Measurements from ENCODE around the gene GNG12. TPM values are rescaled to one million over a fixed set of nuclear protein-coding genes. Genes with fewer than 3 reads are reported as not detected.

Gene GNG12
- total RNA-seq, 4 donors from 2014 or later, result 89.6 to 129 (median 90.9) TPM

GRCh38 chr1:67684526-67685066 lies 148.7 kb downstream of the GNG12 start:
- WGBS, result under 1% methylated on average over 20 of the region's 20 CpGs
- Histone ChIP-seq H3K4me1 (peaks cover 45% of the 10 kb centered on the region), H3K36me3 (peaks cover 18% of the 10 kb centered on the region), H3K27me3 (no peaks in the 10 kb centered on the region), H3K27ac (peak overlapping the region; percentile 30), H3K4me3 (peak overlapping the region; percentile 80), H3K9me3 (no peaks in the 10 kb centered on the region)
- TF ChIP-seq, protein P1, sequence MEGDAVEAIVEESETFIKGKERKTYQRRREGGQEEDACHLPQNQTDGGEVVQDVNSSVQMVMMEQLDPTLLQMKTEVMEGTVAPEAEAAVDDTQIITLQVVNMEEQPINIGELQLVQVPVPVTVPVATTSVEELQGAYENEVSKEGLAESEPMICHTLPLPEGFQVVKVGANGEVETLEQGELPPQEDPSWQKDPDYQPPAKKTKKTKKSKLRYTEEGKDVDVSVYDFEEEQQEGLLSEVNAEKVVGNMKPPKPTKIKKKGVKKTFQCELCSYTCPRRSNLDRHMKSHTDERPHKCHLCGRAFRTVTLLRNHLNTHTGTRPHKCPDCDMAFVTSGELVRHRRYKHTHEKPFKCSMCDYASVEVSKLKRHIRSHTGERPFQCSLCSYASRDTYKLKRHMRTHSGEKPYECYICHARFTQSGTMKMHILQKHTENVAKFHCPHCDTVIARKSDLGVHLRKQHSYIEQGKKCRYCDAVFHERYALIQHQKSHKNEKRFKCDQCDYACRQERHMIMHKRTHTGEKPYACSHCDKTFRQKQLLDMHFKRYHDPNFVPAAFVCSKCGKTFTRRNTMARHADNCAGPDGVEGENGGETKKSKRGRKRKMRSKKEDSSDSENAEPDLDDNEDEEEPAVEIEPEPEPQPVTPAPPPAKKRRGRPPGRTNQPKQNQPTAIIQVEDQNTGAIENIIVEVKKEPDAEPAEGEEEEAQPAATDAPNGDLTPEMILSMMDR (IDR thresholded peaks at IDR 0.05), result no peak
- TF ChIP-seq POLR2A (IDR thresholded peaks at IDR 0.05), result no peak
- no peak for DNase-seq (ENCODE audit: low spot score in 2 of 2)

- Histone ChIP-seq H3K4me1 (peaks cover 45% of the 10 kb centered on the region), H3K27me3 (no peaks in the 10 kb centered on the region), H3K36me3 (peaks cover 14% of the 10 kb centered on the region), H3K9me3 (no peaks in the 10 kb centered on the region), H3K27ac (peak overlapping the region; percentile 30), H3K4me3 (peak overlapping the region; percentile 80)
- no peak for DNase-seq (ENCODE audit: low spot score in 2 of 2)
- TF ChIP-seq POLR2AphosphoS5 (IDR thresholded peaks at IDR 0.05), result no peak
- TF ChIP-seq EP300 (IDR thresholded peaks at IDR 0.05), result no peak
- no peak for TF ChIP-seq POLR2A (IDR thresholded peaks at IDR 0.05)
- TF ChIP-seq, protein P1 (IDR thresholded peaks at IDR 0.05), result no peak
- 15% methylated on average over 8 of the region's 8 CpGs for WGBS
These were observed 149.3 kb downstream of the GNG12 start for GRCh38 chr1:67683766-67684525.

- no peak overlapping the region for H3K27ac ChIP-seq
- WGBS, result 23% methylated on average over 3 of the region's 3 CpGs
- DNase-seq (ENCODE audit: low spot score in 2 of 2), result no peak
- H3K36me3 ChIP-seq, result peaks cover 7% of the 10 kb centered on the region
- no peaks in the 10 kb centered on the region for H3K9me3 ChIP-seq
- H3K4me3 ChIP-seq, result no peak overlapping the region
- H3K4me1 ChIP-seq, result peaks cover 41% of the 10 kb centered on the region
- no peaks in the 10 kb centered on the region for H3K27me3 ChIP-seq
- TF ChIP-seq POLR2AphosphoS5 (IDR thresholded peaks at IDR 0.05), result peak in 1 of 3 donors; percentile 20
- TF ChIP-seq POLR2A (IDR thresholded peaks at IDR 0.05), result no peak
These were observed 150.0 kb downstream of the GNG12 start for GRCh38 chr1:67683316-67683715.

GRCh38 chr1:67682659-67683197 lies 150.5 kb downstream of the GNG12 start:
- no peak overlapping the region for H3K4me3 ChIP-seq
- peaks cover 37% of the 10 kb centered on the region for H3K4me1 ChIP-seq
- no peak overlapping the region for H3K27ac ChIP-seq
- no peak for DNase-seq (ENCODE audit: low spot score in 2 of 2)
- TF ChIP-seq EP300 (IDR thresholded peaks at IDR 0.05) (no peak), POLR2AphosphoS5 (IDR thresholded peaks at IDR 0.05) (no peak), POLR2A (IDR thresholded peaks at IDR 0.05) (no peak)
- TF ChIP-seq, protein P1 (IDR thresholded peaks at IDR 0.05), result no peak
- WGBS, result 46% methylated on average over 3 of the region's 3 CpGs
- H3K27me3 ChIP-seq, result no peaks in the 10 kb centered on the region
- H3K9me3 ChIP-seq, result no peaks in the 10 kb centered on the region
- H3K36me3 ChIP-seq, result peaks cover 2% of the 10 kb centered on the region

- H3K4me3 ChIP-seq, result no peak overlapping the region
- no peaks in the 10 kb centered on the region for H3K27me3 ChIP-seq
- no peak for DNase-seq (ENCODE audit: low spot score in 2 of 2)
- WGBS, result 95% methylated on average over 2 of the region's 2 CpGs
- no peak overlapping the region for H3K27ac ChIP-seq
- no peaks in the 10 kb centered on the region for H3K36me3 ChIP-seq
- H3K9me3 ChIP-seq, result no peaks in the 10 kb centered on the region
- TF ChIP-seq EP300 (IDR thresholded peaks at IDR 0.05) (no peak), POLR2AphosphoS5 (IDR thresholded peaks at IDR 0.05) (no peak), POLR2A (IDR thresholded peaks at IDR 0.05) (no peak)
- TF ChIP-seq, protein P1 (IDR thresholded peaks at IDR 0.05), result no peak
- peaks cover 22% of the 10 kb centered on the region for H3K4me1 ChIP-seq
These were observed 152.8 kb downstream of the GNG12 start for GRCh38 chr1:67680486-67680885.
